Duodenal mucosa (tissue), 2 donors: ENCODE results near the gene ELMO1.

Source experiments
- H3K27ac ChIP-seq: one replicate; pipeline ENCODE4 v1.7.0; 2013; ENCODE audit warnings: low read depth, low read length
- H3K27me3 ChIP-seq, 2 donors: one replicate each; pipeline ENCODE4 v1.7.0; 2013; ENCODE audit warnings: low read length in 2 of 2, control low read depth in 1 of 2; ENCODE audit not compliant: insufficient read depth in 2 of 2, control insufficient read depth in 1 of 2
- H3K36me3 ChIP-seq, 2 donors: one replicate each; pipeline ENCODE4 v1.7.0; 2013; ENCODE audit warnings: low read length in 2 of 2, control low read depth in 1 of 2; ENCODE audit not compliant: insufficient read depth in 2 of 2, control insufficient read depth in 1 of 2
- H3K4me1 ChIP-seq, 2 donors: one replicate each; pipeline ENCODE4 v1.7.0; 2013; ENCODE audit warnings: low read length in 2 of 2, control low read depth in 1 of 2; ENCODE audit not compliant: insufficient read depth in 2 of 2, control insufficient read depth in 1 of 2
- H3K4me3 ChIP-seq, 2 donors: one replicate each; pipeline ENCODE4 v1.7.0; 2013; ENCODE audit warnings: low read length in 2 of 2, low read depth in 1 of 2
- H3K9ac ChIP-seq, 2 donors: one replicate each; pipeline ENCODE4 v1.7.0; 2013; ENCODE audit warnings: low read length in 2 of 2, low read depth in 1 of 2
- H3K9me3 ChIP-seq, 2 donors: one replicate each; pipeline ENCODE4 v1.7.0; 2013; ENCODE audit warnings: low read length in 2 of 2, control low read depth in 1 of 2; ENCODE audit not compliant: control insufficient read depth in 1 of 2

Gene ELMO1

DNA sequence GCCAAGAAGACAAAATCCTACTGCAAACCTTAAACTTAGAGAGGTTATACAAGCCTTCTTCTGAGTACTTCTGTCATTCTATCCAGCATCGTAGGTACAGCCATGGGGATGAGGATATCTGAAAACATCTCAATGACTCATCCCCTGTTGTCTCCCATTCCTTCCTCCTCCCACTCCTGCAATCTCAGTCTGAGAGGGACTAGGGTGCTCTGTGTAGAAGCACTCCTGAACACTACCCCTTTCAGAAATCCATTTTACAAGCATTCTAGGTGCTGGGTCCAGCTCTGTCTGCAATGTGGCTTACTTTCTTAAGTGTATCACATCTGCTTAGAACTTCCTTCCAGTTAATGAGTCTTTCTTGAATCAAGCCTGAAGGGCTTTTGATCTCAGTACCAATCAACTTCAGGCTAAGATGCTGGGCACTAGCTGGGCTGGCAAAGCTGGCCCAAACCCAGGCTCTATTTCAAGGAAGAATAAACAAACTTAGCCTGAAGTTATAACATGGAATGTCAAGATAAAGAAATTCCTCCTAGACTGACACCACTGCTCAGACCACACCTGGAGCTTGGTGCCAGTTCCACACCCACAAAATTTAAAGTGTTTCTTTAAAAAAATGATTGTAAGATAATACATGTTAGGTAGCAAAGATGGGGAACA lies 454.1 kb downstream of the ELMO1 start:
- Histone ChIP-seq H3K4me1 (no peaks in the 10 kb centered on the region), H3K9me3 (no peaks in the 10 kb centered on the region), H3K27me3 (no peaks in the 10 kb centered on the region), H3K27ac (no peak overlapping the region), H3K9ac (no peak overlapping the region), H3K4me3 (no peak overlapping the region), H3K36me3 (no peaks in the 10 kb centered on the region)

- H3K27me3 ChIP-seq: no peaks in the 10 kb centered on the region
- H3K9ac ChIP-seq: no peak overlapping the region
- H3K27ac ChIP-seq: no peak overlapping the region
- no peaks in the 10 kb centered on the region for H3K9me3 ChIP-seq
- no peak overlapping the region for H3K4me3 ChIP-seq
- H3K4me1 ChIP-seq: no peaks in the 10 kb centered on the region
- H3K36me3 ChIP-seq: no peaks in the 10 kb centered on the region
These were observed 461.5 kb downstream of the ELMO1 start for GRCh38 chr7:36986948-36987724.

DNA sequence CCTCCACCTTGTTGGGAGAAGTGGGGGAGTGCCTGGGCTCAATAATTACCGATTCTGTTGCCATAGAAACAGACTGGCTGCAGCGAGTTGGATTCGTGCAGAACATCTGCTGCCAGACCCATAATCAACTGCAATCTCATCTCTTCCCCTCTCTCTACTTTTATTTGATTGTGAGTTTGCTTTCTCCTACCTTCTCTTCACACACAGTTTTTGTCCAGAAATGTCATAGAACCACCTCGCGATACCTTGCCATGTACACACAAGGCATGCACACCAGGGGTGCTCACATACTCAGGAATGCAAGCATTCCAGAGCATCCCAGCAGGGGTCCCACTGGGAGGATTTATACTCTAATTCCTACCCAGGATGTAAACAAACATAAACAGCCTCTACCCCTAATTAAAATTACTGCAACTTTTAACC lies 462.1 kb downstream of the ELMO1 start:
- Histone ChIP-seq H3K27ac (no peak overlapping the region), H3K9me3 (no peaks in the 10 kb centered on the region), H3K27me3 (no peaks in the 10 kb centered on the region), H3K4me3 (no peak overlapping the region), H3K9ac (no peak overlapping the region), H3K4me1 (no peaks in the 10 kb centered on the region), H3K36me3 (no peaks in the 10 kb centered on the region)

DNA sequence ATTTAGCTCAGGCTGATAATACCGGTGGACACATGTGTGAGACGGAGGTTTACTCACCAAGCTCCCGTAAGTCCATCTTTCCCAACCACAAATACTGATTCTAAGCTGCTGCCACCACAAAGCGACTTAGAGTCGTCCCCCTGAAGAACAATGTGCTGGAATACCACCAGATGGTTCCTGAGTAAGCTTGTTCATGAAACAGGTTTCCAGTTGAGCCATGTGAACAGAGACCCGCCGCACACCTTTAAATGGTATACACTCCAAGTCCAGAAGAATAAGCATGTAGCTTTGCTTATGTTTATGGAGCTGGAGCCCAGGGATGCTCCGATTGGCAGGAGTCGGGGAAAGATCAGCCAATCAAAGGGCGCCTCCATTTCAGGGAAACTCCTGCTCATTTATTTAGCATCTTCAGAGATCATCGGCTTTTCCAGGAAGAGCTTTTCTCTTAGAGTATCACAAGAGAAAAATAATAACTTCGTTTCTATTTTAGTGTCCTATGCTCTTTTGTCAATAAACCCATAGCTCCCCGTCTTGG lies 462.7 kb downstream of the ELMO1 start:
- Histone ChIP-seq H3K4me1 (no peaks in the 10 kb centered on the region), H3K36me3 (no peaks in the 10 kb centered on the region), H3K9ac (no peak overlapping the region), H3K9me3 (no peaks in the 10 kb centered on the region), H3K4me3 (no peak overlapping the region), H3K27me3 (no peaks in the 10 kb centered on the region), H3K27ac (no peak overlapping the region)

DNA sequence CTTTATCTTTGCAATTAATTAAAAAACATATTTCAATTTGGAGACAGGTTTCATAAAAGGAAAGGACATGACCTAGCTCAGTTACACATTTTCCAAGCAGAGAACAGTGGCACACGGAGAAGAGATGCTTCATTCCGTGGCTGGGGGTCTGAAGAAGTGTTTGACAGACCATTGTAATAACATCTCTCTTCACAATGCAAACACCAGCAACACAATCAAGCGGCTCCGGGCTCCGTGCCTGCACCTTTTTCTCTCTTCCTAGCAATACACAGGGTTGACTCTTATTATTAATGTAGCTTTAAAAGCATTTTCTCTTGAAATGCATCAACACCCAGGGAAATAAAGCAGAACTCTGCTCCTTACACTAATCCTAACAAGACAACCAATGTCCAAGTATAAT lies 463.3 kb downstream of the ELMO1 start:
- Histone ChIP-seq H3K4me1 (no peaks in the 10 kb centered on the region), H3K27ac (no peak overlapping the region), H3K36me3 (no peaks in the 10 kb centered on the region), H3K4me3 (no peak overlapping the region), H3K9ac (no peak overlapping the region), H3K27me3 (no peaks in the 10 kb centered on the region), H3K9me3 (no peaks in the 10 kb centered on the region)

GRCh38 chr7:36984710-36985312 lies 463.9 kb downstream of the ELMO1 start:
- no peak overlapping the region for H3K27ac ChIP-seq
- no peaks in the 10 kb centered on the region for H3K4me1 ChIP-seq
- H3K9me3 ChIP-seq: no peaks in the 10 kb centered on the region
- H3K9ac ChIP-seq: no peak overlapping the region
- H3K4me3 ChIP-seq: no peak overlapping the region
- H3K27me3 ChIP-seq: no peaks in the 10 kb centered on the region
- H3K36me3 ChIP-seq: no peaks in the 10 kb centered on the region

GRCh38 chr7:36984041-36984521 lies 464.6 kb downstream of the ELMO1 start:
- Histone ChIP-seq H3K36me3 (no peaks in the 10 kb centered on the region), H3K4me1 (no peaks in the 10 kb centered on the region), H3K27ac (no peak overlapping the region), H3K9me3 (no peaks in the 10 kb centered on the region), H3K27me3 (no peaks in the 10 kb centered on the region), H3K9ac (no peak overlapping the region), H3K4me3 (no peak overlapping the region)

DNA sequence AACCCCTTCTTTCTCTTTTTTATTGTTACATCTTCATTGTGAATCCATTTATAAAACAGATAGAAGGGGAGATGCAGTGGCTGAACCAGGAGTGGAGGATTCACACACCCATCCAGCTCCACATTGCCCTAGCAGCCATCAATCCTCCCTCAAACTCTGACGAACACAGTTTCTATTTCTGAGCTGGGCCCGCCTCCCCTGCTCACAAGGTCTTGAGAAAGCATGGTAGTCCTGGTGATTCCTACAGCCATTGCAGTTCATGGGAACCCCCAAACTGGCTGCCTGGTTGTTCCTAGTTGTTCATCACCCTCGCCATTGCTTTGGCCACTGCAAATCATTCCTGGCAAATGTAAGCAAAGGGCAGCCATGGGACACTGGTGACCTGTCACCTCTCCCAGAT lies 465.9 kb downstream of the ELMO1 start:
- H3K4me3 ChIP-seq: no peak overlapping the region
- no peaks in the 10 kb centered on the region for H3K4me1 ChIP-seq
- H3K27me3 ChIP-seq: no peaks in the 10 kb centered on the region
- no peaks in the 10 kb centered on the region for H3K36me3 ChIP-seq
- H3K9me3 ChIP-seq: no peaks in the 10 kb centered on the region
- H3K27ac ChIP-seq: no peak overlapping the region
- H3K9ac ChIP-seq: no peak overlapping the region

DNA sequence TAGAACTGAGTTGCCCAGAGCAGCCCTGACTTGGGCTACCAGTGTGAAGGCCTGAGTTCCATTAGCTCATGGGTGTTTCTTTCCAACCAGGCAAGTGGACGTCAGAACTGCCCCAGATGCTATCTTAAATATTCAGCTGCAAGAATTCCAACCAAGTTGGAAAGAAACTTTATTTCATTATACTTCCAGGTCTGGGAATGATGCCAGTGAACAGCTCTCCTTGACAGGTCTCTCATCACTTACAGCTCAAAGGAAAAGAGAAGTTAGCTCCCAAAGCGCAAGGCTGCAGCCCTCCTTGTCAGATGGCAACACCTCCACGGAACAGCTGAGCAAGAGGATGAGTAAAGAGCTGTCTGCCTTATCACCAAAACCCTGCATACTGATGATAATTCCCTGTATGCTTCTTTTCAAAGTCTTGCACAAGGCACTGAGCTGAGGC lies 468.8 kb downstream of the ELMO1 start:
- no peak overlapping the region for H3K9ac ChIP-seq
- no peaks in the 10 kb centered on the region for H3K9me3 ChIP-seq
- no peaks in the 10 kb centered on the region for H3K4me1 ChIP-seq
- no peak overlapping the region for H3K27ac ChIP-seq
- H3K27me3 ChIP-seq: no peaks in the 10 kb centered on the region
- no peaks in the 10 kb centered on the region for H3K36me3 ChIP-seq
- H3K4me3 ChIP-seq: no peak overlapping the region

GRCh38 chr7:36978461-36978860 lies 470.2 kb downstream of the ELMO1 start:
- no peaks in the 10 kb centered on the region for H3K4me1 ChIP-seq
- H3K27me3 ChIP-seq: no peaks in the 10 kb centered on the region
- no peaks in the 10 kb centered on the region for H3K36me3 ChIP-seq
- no peak overlapping the region for H3K9ac ChIP-seq
- H3K9me3 ChIP-seq: no peaks in the 10 kb centered on the region
- no peak overlapping the region for H3K27ac ChIP-seq
- no peak overlapping the region for H3K4me3 ChIP-seq
